GM18861 (cell line): ENCODE data around the gene NEK8.

Experiments used
- ATAC-seq: cut with Tn5 transposase; IDR thresholded peaks from one replicate; pipeline ENCODE4 v1.9.1; 2021; ENCODE audit not compliant: unreplicated experiment

The NEK8 gene

DNA sequence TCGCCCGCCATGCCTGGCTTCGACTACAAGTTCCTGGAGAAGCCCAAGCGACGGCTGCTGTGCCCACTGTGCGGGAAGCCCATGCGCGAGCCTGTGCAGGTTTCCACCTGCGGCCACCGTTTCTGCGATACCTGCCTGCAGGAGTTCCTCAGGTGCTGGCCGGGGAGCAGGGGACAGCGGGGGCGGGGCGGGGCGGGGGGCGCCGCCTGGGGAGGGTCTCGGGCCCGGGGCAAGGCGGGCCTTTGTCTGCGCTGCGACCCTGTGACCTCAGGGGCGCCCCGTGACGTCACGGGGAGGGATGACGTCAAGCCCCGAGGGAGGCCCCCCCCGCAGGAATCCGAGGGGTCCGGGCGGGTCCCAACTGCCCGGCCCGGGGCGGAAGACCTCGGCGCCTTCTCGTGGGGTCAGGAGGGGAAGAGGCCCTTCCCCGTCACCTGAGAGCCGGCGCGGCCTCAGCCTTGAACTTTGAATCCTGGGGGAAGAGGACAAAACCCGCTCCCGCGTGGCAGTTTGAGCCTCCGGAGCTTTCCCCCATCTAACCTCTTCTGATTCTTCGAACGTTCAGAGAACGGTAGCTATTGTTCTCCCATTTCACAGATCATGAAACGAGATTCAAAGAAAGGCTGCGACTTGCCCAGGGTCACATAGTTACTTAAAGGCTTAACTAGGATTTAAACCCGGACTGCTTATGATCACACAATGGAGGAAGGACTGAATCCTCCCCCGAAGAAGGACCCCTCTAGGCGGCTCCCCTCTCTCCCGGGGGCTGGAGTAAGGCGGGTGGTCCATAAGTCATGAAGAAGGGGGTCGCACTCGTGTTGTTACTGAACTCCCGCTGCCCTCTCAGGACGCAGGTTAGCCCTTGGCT, 15.8 kb downstream of the NEK8 start:
- ATAC-seq: peak; percentile 9

DNA sequence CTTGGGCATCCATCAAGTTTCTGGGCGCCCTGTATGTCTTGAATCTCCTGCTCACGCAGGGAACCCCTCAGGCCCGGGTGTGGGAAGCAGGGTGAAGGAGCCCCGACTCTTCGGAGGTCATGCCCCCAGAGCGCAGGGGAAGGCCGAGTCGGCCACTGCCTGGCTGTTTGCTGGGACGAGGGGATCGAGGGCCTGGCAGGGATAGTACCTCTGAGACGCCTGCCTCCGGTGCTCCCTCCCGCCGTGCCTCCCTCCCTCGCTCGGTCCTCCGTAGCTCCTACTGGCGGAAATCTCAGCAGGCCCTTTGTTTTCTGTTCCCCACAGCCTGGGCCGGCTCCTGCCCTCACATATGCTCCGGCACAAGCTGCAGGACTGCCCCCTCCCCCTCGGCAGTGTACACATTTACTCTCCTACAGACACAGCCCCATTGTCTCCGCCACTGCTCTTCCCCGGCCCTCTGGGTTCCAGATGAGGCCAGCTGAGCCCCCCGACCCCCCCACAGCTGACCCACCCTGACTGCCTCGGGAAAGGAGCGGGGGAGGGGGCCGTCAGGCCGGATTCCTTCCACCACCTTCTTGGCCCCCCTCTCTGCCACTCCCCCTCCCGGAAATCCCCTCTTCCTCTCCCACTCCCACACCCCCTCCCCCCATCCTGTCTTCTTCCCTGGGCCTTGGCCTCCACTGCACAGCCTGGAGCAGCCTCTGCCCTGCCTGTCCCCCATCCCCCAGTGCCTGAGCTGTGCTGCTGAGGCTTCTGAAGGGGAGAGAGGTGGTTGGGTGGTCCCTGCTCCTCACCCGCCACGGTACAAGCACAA, 16.6 kb downstream of the NEK8 start:
- no peak for ATAC-seq

- ATAC-seq: no peak
Observed at GRCh38 chr17:28745786-28746411, 17.3 kb downstream of the NEK8 start.

DNA sequence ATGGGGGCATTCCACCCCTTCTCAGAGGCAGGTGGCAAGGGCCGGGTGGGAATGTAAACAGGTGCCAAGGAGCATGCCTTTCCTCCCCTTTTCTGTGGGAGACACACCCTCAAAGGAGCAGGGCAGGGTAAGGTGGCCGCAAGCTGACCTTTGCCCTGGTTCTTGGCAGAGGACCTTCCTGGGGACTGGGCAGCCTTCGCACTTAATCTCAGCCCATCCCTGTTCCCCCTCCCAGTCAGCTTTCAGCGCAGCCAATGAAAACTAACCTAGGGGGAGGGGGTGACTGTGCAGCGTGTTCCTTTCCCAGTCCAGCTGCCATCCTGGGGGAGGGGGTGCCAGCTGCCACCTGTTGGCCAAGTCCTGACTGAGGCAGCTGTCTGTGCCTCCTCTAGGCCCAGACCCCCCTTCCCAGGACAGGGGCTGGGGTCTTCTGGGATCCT, 18.0 kb downstream of the NEK8 start:
- no peak for ATAC-seq

- no peak for ATAC-seq
Observed at GRCh38 chr17:28747051-28747691, 18.6 kb downstream of the NEK8 start.

DNA sequence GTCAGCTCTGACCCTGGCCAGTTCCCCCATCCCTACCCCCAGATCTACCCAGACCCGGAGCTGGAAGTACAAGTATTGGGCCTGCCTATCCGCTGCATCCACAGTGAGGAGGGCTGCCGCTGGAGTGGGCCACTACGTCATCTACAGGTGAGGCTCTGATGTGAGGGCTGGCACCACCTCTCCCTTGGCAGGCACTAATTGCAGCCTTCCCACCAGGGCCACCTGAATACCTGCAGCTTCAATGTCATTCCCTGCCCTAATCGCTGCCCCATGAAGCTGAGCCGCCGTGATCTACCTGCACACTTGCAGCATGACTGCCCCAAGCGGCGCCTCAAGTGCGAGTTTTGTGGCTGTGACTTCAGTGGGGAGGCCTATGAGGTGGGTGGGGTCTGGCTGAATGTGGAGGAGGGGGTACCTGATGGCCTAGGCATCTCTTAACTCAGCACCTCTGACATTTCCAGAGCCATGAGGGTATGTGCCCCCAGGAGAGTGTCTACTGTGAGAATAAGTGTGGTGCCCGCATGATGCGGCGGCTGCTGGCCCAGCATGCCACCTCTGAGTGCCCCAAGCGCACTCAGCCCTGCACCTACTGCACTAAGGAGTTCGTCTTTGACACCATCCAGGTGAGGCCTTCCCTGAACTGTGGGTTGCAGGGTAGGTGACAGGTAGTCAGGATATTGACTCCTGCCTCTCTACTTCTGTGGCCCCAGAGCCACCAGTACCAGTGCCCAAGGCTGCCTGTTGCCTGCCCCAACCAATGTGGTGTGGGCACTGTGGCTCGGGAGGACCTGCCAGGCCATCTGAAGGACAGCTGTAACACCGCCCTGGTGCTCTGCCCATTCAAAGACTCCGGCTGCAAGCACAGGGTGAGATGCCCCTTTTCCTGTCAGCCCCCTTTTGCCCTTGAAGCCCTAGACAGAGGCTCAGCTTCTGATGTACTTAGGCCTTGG, 19.5 kb downstream of the NEK8 start:
- ATAC-seq: no peak

- no peak for ATAC-seq
Observed at GRCh38 chr17:28748852-28749515, 20.4 kb downstream of the NEK8 start.

DNA sequence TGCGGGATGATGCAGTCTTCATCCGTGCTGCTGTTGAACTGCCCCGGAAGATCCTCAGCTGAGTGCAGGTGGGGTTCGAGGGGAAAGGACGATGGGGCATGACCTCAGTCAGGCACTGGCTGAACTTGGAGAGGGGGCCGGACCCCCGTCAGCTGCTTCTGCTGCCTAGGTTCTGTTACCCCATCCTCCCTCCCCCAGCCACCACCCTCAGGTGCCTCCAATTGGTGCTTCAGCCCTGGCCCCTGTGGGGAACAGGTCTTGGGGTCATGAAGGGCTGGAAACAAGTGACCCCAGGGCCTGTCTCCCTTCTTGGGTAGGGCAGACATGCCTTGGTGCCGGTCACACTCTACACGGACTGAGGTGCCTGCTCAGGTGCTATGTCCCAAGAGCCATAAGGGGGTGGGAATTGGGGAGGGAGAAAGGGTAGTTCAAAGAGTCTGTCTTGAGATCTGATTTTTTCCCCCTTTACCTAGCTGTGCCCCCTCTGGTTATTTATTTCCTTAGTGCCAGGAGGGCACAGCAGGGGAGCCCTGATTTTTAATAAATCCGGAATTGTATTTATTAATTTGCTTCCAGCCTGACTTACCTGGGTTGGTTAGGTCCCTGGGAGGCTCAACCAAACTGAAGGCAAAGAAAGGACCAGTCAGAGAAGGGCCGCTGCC, 21.1 kb downstream of the NEK8 start:
- ATAC-seq: no peak

DNA sequence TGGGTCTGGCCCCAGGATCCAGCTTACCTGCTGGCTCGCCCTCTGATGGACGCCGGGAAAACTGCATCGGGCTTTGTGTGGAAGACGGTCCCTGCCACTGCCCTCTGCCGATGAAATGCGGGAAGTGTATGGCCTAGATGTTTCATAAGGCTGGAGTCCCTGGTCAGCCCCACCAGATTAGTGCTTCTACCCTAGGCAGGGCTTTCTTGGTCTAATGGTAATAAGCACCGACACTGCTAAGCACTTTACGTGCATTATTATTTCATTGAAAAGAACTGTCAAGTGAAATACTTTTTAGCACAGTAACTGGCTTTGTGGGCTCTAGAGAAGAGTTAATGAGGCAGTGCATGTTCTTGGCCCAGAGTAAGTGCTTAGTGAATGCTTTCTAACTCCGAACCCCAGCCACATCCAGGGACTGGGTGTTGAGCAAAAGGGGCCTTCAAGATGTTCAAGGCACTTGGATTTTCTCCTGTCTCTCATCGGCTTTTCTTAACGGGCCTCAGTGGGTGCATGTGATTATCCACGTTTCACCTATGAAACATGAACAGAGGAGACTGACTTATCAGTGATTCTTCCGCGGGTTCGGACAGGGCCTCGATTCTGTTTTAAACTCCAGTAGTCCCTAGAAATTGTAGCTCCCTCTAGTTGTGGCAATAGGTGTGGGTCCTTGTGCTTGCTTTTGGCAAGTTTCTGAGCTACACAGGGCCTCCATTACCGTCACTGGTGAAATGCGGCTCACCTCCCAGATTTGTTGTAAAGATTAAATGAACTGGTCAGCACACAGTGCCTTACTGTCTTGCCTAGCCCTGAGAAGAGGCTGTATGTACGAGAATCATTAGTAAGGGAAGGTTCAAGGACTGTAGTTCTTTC, 21.8 kb downstream of the NEK8 start:
- ATAC-seq: peak; percentile 56

DNA sequence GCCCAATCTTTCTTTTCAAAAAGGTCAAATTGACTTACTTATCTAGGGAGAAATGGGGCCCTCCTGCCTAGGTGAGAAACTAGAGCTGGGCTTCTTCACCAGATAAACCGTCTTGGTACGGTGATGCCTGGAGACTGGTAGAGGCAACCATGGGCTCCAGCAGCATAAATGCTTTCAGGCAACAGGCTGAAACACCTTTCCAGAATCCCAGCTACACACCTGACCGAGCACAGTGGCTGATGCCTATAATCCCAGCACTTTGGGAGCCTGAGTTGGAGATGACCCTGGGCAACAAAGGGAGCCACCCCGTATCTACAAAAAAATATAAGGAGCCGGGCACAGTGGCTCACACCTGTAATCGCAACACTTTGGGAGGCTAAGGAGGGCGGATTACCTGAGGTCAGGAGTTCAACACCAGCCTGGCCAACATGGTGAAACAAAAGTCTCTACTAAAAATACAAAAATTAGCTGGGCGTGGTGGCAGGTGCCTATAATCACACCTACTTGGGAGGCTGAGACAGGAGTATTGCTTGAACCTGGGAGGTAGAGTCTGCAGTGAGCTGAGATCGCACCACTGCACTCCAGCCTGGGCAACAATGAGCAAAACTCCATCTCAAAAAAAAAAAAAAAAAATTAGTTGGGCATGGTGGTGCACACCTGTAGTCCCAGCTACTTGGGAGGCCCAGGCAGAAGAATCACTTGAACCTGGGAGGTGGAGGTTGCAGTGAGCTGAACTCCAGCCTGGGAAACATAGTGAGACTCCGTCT, 23.2 kb downstream of the NEK8 start:
- ATAC-seq: no peak

DNA sequence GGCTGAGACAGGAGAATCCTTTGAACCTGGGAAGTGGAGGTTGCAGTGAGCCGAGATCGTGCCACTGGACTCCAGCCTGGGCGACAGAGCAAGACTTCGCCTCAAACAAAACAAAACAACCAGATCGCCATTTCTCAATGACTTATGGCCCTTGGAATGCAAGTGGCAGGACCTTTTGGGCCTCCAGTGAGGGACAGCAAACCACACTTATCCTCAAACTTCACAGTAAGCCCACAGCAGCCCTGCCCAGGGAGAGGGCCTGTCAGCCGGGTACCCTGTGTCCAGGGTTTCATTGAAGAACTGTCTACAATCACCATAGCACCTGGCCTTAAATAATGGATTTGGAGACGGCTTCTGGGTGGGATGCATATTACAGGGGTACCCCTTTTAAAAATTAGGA, 26.9 kb downstream of the NEK8 start:
- no peak for ATAC-seq

- ATAC-seq: no peak
Observed at GRCh38 chr17:28756049-28756804, 27.6 kb downstream of the NEK8 start.

GRCh38 chr17:28758411-28759121, 30.0 kb downstream of the NEK8 start:
- no peak for ATAC-seq

DNA sequence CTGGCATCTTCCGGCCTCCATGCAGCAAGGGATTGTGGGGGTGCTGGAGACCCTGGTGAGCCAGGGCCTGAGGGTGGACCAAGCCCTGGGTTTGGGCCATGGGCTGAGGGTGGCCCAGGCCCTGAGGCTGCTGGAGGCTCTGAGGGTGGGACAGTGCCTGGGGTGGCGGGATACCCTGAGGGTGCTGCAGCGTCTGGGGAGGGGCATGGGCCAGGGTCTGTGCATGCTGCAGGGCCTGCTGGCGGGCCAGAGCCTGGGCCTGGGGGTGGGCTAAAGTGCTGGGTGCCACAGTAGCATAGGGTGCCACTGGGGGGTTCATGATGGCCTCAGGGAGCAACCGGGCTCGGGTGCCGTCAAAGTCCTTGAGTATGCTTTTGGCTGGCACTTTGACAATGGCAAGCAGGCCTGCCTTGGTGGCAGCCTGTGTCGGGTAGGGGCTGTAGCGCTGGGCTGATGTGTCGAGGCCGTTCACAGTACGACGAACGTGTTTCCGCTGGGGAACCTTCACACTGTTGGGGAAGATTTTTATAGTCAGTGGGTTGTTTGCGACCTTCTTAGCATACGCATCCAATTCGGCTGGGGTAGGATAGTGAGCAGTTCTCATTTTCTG, 30.8 kb downstream of the NEK8 start:
- ATAC-seq: no peak
